ENCODE data around the gene NEO1.

DNA sequence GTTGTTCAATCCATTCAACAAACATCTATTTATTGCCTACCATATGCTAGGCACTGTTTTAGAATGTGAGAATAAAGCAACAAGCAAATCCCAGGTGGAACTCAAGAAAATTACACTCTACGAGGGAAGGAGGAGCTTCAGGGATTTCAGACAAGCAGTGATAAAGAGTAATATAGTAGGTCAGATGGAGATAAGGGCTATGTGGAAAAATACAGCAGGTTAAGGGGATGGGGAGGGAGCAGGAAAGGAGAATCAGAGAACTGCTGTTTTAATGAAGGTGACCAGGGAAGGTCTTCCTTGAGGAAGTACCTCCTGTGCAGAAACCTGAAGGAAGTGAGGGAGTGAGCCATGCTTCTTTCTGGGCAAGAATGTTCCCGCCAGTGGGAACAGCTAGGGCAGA, 47.2 kb upstream of the NEO1 start:
- TF ChIP-seq, protein P1, sequence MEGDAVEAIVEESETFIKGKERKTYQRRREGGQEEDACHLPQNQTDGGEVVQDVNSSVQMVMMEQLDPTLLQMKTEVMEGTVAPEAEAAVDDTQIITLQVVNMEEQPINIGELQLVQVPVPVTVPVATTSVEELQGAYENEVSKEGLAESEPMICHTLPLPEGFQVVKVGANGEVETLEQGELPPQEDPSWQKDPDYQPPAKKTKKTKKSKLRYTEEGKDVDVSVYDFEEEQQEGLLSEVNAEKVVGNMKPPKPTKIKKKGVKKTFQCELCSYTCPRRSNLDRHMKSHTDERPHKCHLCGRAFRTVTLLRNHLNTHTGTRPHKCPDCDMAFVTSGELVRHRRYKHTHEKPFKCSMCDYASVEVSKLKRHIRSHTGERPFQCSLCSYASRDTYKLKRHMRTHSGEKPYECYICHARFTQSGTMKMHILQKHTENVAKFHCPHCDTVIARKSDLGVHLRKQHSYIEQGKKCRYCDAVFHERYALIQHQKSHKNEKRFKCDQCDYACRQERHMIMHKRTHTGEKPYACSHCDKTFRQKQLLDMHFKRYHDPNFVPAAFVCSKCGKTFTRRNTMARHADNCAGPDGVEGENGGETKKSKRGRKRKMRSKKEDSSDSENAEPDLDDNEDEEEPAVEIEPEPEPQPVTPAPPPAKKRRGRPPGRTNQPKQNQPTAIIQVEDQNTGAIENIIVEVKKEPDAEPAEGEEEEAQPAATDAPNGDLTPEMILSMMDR (IDR thresholded peaks at IDR 0.05; ENCODE audit: low read depth, low read length, missing input control) = no peak
- TF ChIP-seq GABPA (IDR thresholded peaks at IDR 0.05 in 1 of 2, conservative IDR thresholded peaks at IDR 0.05 in 1 of 2) = no peak
- TF ChIP-seq, protein P2, sequence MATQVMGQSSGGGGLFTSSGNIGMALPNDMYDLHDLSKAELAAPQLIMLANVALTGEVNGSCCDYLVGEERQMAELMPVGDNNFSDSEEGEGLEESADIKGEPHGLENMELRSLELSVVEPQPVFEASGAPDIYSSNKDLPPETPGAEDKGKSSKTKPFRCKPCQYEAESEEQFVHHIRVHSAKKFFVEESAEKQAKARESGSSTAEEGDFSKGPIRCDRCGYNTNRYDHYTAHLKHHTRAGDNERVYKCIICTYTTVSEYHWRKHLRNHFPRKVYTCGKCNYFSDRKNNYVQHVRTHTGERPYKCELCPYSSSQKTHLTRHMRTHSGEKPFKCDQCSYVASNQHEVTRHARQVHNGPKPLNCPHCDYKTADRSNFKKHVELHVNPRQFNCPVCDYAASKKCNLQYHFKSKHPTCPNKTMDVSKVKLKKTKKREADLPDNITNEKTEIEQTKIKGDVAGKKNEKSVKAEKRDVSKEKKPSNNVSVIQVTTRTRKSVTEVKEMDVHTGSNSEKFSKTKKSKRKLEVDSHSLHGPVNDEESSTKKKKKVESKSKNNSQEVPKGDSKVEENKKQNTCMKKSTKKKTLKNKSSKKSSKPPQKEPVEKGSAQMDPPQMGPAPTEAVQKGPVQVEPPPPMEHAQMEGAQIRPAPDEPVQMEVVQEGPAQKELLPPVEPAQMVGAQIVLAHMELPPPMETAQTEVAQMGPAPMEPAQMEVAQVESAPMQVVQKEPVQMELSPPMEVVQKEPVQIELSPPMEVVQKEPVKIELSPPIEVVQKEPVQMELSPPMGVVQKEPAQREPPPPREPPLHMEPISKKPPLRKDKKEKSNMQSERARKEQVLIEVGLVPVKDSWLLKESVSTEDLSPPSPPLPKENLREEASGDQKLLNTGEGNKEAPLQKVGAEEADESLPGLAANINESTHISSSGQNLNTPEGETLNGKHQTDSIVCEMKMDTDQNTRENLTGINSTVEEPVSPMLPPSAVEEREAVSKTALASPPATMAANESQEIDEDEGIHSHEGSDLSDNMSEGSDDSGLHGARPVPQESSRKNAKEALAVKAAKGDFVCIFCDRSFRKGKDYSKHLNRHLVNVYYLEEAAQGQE (IDR thresholded peaks at IDR 0.05) = no peak
- no peak for TF ChIP-seq FOXA1 (IDR thresholded peaks at IDR 0.05)
- TF ChIP-seq YY1 (IDR thresholded peaks at IDR 0.05) = no peak
- no peak for TF ChIP-seq SP1 (IDR thresholded peaks at IDR 0.05)
- TF ChIP-seq, protein P3, sequence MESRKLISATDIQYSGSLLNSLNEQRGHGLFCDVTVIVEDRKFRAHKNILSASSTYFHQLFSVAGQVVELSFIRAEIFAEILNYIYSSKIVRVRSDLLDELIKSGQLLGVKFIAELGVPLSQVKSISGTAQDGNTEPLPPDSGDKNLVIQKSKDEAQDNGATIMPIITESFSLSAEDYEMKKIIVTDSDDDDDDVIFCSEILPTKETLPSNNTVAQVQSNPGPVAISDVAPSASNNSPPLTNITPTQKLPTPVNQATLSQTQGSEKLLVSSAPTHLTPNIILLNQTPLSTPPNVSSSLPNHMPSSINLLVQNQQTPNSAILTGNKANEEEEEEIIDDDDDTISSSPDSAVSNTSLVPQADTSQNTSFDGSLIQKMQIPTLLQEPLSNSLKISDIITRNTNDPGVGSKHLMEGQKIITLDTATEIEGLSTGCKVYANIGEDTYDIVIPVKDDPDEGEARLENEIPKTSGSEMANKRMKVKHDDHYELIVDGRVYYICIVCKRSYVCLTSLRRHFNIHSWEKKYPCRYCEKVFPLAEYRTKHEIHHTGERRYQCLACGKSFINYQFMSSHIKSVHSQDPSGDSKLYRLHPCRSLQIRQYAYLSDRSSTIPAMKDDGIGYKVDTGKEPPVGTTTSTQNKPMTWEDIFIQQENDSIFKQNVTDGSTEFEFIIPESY (IDR thresholded peaks at IDR 0.05) = no peak
- TF ChIP-seq, protein P4, sequence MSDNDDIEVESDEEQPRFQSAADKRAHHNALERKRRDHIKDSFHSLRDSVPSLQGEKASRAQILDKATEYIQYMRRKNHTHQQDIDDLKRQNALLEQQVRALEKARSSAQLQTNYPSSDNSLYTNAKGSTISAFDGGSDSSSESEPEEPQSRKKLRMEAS (IDR thresholded peaks at IDR 0.05) = no peak
- no peak for TF ChIP-seq EGR1 (IDR thresholded peaks at IDR 0.05; ENCODE audit: low read depth in 2 of 2)
- no peak for TF ChIP-seq HNF4G (IDR thresholded peaks at IDR 0.05)
- TF ChIP-seq, protein P5, sequence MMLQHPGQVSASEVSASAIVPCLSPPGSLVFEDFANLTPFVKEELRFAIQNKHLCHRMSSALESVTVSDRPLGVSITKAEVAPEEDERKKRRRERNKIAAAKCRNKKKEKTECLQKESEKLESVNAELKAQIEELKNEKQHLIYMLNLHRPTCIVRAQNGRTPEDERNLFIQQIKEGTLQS (IDR thresholded peaks at IDR 0.05) = no peak
- no peak for TF ChIP-seq TAF1 (conservative IDR thresholded peaks at IDR 0.05)
- TF ChIP-seq RXRA (IDR thresholded peaks at IDR 0.05) = no peak
- no peak for TF ChIP-seq RAD21 (IDR thresholded peaks at IDR 0.05)
